MCF 10A (cell line): ENCODE results near the gene SETD5. TPM values are rescaled to one million over a fixed set of nuclear protein-coding genes. Genes with fewer than 3 reads are reported as not detected.

Source experiments
- BruUV-seq: library from RNA; stranded (reverse); fragments of 400-500 nt; replicated peaks from 2 replicates; lab custom pipeline; 2021; lab: Mats Ljungman, UMichigan
- CTCF ChIA-PET: fragments of 300-600 bp; sonication (Branson Sonifier 250); formaldehyde crosslinking; extraction: SDS; loops from one replicate; lab custom pipeline; 2021; ENCODE audit warnings: antibody characterized with exemption, inconsistent platforms; lab: Yijun Ruan, JAX
- POLR2A ChIA-PET: fragments of 300-600, 350-650 bp; sonication (Branson Sonifier 250); formaldehyde crosslinking; extraction: SDS; loops from one replicate; lab custom pipeline; 2020; ENCODE audit warnings: antibody characterized with exemption, inconsistent platforms; lab: Yijun Ruan, JAX
- DNase-seq: peaks from one replicate; pipeline ENCODE4 v3.0.0-alpha.2; 2018; ENCODE audit not compliant: unreplicated experiment
- H3K27ac Mint-ChIP-seq: one replicate; pipeline ENCODE4 v1.8.0; 2022; ENCODE audit warnings: mild to moderate bottlenecking, low read depth, mixed read lengths; ENCODE audit not compliant: unreplicated experiment
- H3K27me3 Mint-ChIP-seq: one replicate; pipeline ENCODE4 v1.8.0; 2022; ENCODE audit warnings: mixed read lengths; ENCODE audit not compliant: insufficient read depth, unreplicated experiment
- H3K36me3 Mint-ChIP-seq: one replicate; pipeline ENCODE4 v1.8.0; 2022; ENCODE audit warnings: mild to moderate bottlenecking, moderate library complexity, mixed read lengths; ENCODE audit not compliant: insufficient read depth, unreplicated experiment
- H3K4me1 Mint-ChIP-seq: one replicate; pipeline ENCODE4 v1.8.0; 2022; ENCODE audit warnings: mixed read lengths; ENCODE audit not compliant: insufficient read depth, unreplicated experiment
- H3K4me3 Mint-ChIP-seq: one replicate; pipeline ENCODE4 v1.8.0; 2022; ENCODE audit warnings: mild to moderate bottlenecking, moderate library complexity, mixed read lengths; ENCODE audit not compliant: unreplicated experiment
- H3K9me3 Mint-ChIP-seq: one replicate; pipeline ENCODE4 v1.8.0; 2022; ENCODE audit warnings: mixed read lengths; ENCODE audit not compliant: unreplicated experiment
- CTCF ChIP-seq: fragments of 200-600 bp; IDR thresholded peaks from one replicate; pipeline ENCODE4 v1.8.0; 2022; ENCODE audit warnings: antibody characterized with exemption, mild to moderate bottlenecking; ENCODE audit not compliant: unreplicated experiment
- intact Hi-C: fragments of 100-400 bp; cut with micrococcal nuclease; formaldehyde crosslinking; loops from 2 replicates; pipeline ENCODE4 v1.14.1; 2022
- total RNA-seq: library from RNA; stranded (reverse); gene quantifications from 2 replicates; pipeline ENCODE4 v1.2.3, GENCODE V29; 2022

Gene SETD5
- total RNA-seq, 1 experiment from 2014 or later: 149 TPM

GRCh38 chr3:9392041-9392440 lies 5.4 kb upstream of the SETD5 start:
- H3K27ac Mint-ChIP-seq: peak overlapping the region; percentile 9
- no peak for DNase-seq
- no TSS peak for BruUV-seq
- no peak for TF ChIP-seq CTCF
- no peaks in the 10 kb centered on the region for H3K9me3 Mint-ChIP-seq
- no peaks in the 10 kb centered on the region for H3K27me3 Mint-ChIP-seq
- H3K4me1 Mint-ChIP-seq: peaks cover 26% of the 10 kb centered on the region
- H3K4me3 Mint-ChIP-seq: no peak overlapping the region
- ChIA-PET POLR2A (interaction anchor here (6.0 to 12.5 kb wide), 3 partner anchors 12 to 31 kb away, joined by 39 to 452 read pairs (median 158); partner anchors contain the start of gene THUMPD3), CTCF (interaction anchor here (0.6 to 5.2 kb wide), 2 partner anchors 32 to 61 kb away, joined by 3 to 42 read pairs; no protein-coding TSS in a partner anchor)
- H3K36me3 Mint-ChIP-seq: peaks cover 77% of the 10 kb centered on the region
- intact Hi-C loops: no loop called here

- no peak for TF ChIP-seq CTCF
- TSS peak; percentile 16 for BruUV-seq
- Mint-ChIP-seq H3K36me3 (peaks cover 44% of the 10 kb centered on the region), H3K9me3 (no peaks in the 10 kb centered on the region), H3K27ac (peak overlapping the region; percentile 92), H3K27me3 (no peaks in the 10 kb centered on the region), H3K4me3 (peak overlapping the region; percentile 81), H3K4me1 (peaks cover 33% of the 10 kb centered on the region)
- DNase-seq: no peak
- intact Hi-C loops: loop anchor here (1.0 kb wide), 1 partner anchor 28 kb away; no protein-coding TSS in a partner anchor
- ChIA-PET POLR2A (interaction anchor here (1.1 to 12.5 kb wide), 25 partner anchors 8 to 598 kb away, joined by 3 to 452 read pairs (median 8); partner anchors contain the start of genes ARPC4, BRPF1, MTMR14 and SRGAP3), CTCF (interaction anchor here (0.7 to 5.2 kb wide), 10 partner anchors 11 to 440 kb away, joined by 3 to 42 read pairs (median 3); partner anchors contain the start of gene THUMPD3)
These were observed 1.7 kb upstream of the SETD5 start for GRCh38 chr3:9395570-9396300.

- intact Hi-C loops: loop anchor here (1.0 kb wide), 1 partner anchor 27 kb away; no protein-coding TSS in a partner anchor
- Mint-ChIP-seq H3K4me1 (peaks cover 39% of the 10 kb centered on the region), H3K4me3 (peak overlapping the region; percentile 81), H3K27me3 (no peaks in the 10 kb centered on the region), H3K36me3 (peaks cover 39% of the 10 kb centered on the region), H3K27ac (peak overlapping the region; percentile 92), H3K9me3 (no peaks in the 10 kb centered on the region)
- no peak for TF ChIP-seq CTCF
- POLR2A ChIA-PET: interaction anchor here (0.5 to 12.5 kb wide), 29 partner anchors 8 to 598 kb away, joined by 3 to 452 read pairs (median 6); partner anchors contain the start of genes ARPC4, BRPF1, MTMR14 and SRGAP3
- no TSS peak for BruUV-seq
- CTCF ChIA-PET: interaction anchor here (0.7 to 5.2 kb wide), 5 partner anchors 12 to 28 kb away, joined by 3 to 42 read pairs (median 3); no protein-coding TSS in a partner anchor
- peak; percentile 97 for DNase-seq
These were observed 1.1 kb upstream of the SETD5 start for GRCh38 chr3:9396301-9396631.
